Cardiac fibroblast (primary cell): ENCODE measurements around the gene CAMKK2.
"Not testable (repeated sequence)": the region's sequence is repeated elsewhere in the genome, so short reads cannot be mapped to it uniquely, and the experiment has no call there.

Experiments
- DNase-seq, 2 donors: peaks; one replicate each; pipeline versions ENCODE4 v3.0.0 to v3.0.0-alpha.2; 2010; ENCODE audit warnings: low read depth in 2 of 2
- H3K4me3 ChIP-seq, 2 donors: replicated peaks in 1 of 2; 1 replicate in 1 of 2; 2 replicates in 1 of 2; pipeline ENCODE4 v1.5.1; 2011; ENCODE audit warnings: low read depth in 2 of 2, low read length in 2 of 2, mild to moderate bottlenecking in 2 of 2, moderate library complexity in 1 of 2
- CTCF ChIP-seq: IDR thresholded peaks from one replicate; pipeline ENCODE4 v1.5.1; 2011; ENCODE audit warnings: low read depth, mild to moderate bottlenecking, low read length, inconsistent platforms

CAMKK2 gene

GRCh38 chr12:121264135-121264534 lies 32.4 kb downstream of the CAMKK2 start:
- TF ChIP-seq CTCF: no peak
- H3K4me3 ChIP-seq: no peak overlapping the region
- DNase-seq: no peak

- no peak for DNase-seq
- no peak overlapping the region for H3K4me3 ChIP-seq
- TF ChIP-seq CTCF: no peak
Measured at GRCh38 chr12:121263206-121263935, 33.1 kb downstream of the CAMKK2 start.

- no peak for DNase-seq
- H3K4me3 ChIP-seq: no peak overlapping the region
- TF ChIP-seq CTCF: no peak
Measured at GRCh38 chr12:121261398-121261797, 35.1 kb downstream of the CAMKK2 start.

- H3K4me3 ChIP-seq: no peak overlapping the region
- no peak for DNase-seq
- no peak for TF ChIP-seq CTCF
Measured at GRCh38 chr12:121260091-121260490, 36.4 kb downstream of the CAMKK2 start.

GRCh38 chr12:121259074-121259473 lies 37.4 kb downstream of the CAMKK2 start:
- no peak for TF ChIP-seq CTCF
- H3K4me3 ChIP-seq: no peak overlapping the region
- DNase-seq: no peak

GRCh38 chr12:121257704-121258449 lies 38.6 kb downstream of the CAMKK2 start:
- H3K4me3 ChIP-seq, DNase-seq: not testable (repeated sequence)

GRCh38 chr12:121255433-121255832 lies 41.1 kb downstream of the CAMKK2 start:
- no peak overlapping the region for H3K4me3 ChIP-seq
- no peak for TF ChIP-seq CTCF
- no peak for DNase-seq
